HL-60 (cell line): Measurements from ENCODE around the gene CHCHD3.

ENCODE experiments used
- DNase-seq, 2 experiments: peaks; one replicate each; pipeline ENCODE4 v3.0.0-alpha.2; 2010 to 2020; ENCODE audit warnings: low read depth in 1 of 2, low spot score in 1 of 2
- H3K27ac ChIP-seq: fragments of 250-450 bp; sonication (Bioruptor Pico); replicated peaks from 2 replicates; pipeline ENCODE4 v1.5.1; 2020; ENCODE audit warnings: mild to moderate bottlenecking, moderate library complexity
- H3K27me3 ChIP-seq: fragments of 250-450 bp; sonication (Bioruptor Pico); 2 replicates; pipeline ENCODE4 v1.5.1; 2021; ENCODE audit warnings: mild to moderate bottlenecking, moderate library complexity; ENCODE audit not compliant: insufficient read depth, poor library complexity, severe bottlenecking
- H3K4me3 ChIP-seq: replicated peaks from 2 replicates; pipeline ENCODE4 v1.5.1; 2011; ENCODE audit warnings: mild to moderate bottlenecking, control low read depth, low read length; ENCODE audit not compliant: insufficient read depth
- CTCF ChIP-seq: IDR thresholded peaks from one replicate; pipeline ENCODE4 v1.5.1; 2011; ENCODE audit warnings: low read length, control low read depth, inconsistent platforms; ENCODE audit not compliant: insufficient read depth
- GABPA ChIP-seq: IDR thresholded peaks from 2 replicates; pipeline ENCODE4 v1.6.1; 2012; ENCODE audit warnings: low read depth
- POLR2AphosphoS5 ChIP-seq: IDR thresholded peaks from 2 replicates; pipeline ENCODE4 v1.6.1; 2012; ENCODE audit warnings: low read depth
- REST ChIP-seq: IDR thresholded peaks from 2 replicates; pipeline ENCODE4 v1.6.1; 2012; ENCODE audit warnings: low read depth; ENCODE audit not compliant: insufficient replicate concordance
- SPI1 ChIP-seq: IDR thresholded peaks from 2 replicates; pipeline ENCODE4 v1.6.1; 2012; ENCODE audit warnings: low read depth, mild to moderate bottlenecking, borderline replicate concordance

CHCHD3 gene

GRCh38 chr7:132997505-132997904 lies 84.4 kb downstream of the CHCHD3 start:
- TF ChIP-seq CTCF (no peak), GABPA (no peak), SPI1 (no peak)
- DNase-seq, result no peak
- H3K27me3 ChIP-seq, result no peaks in the 10 kb centered on the region
- no peak overlapping the region for H3K27ac ChIP-seq
- H3K4me3 ChIP-seq, result no peak overlapping the region

GRCh38 chr7:132996581-132997242 lies 85.2 kb downstream of the CHCHD3 start:
- DNase-seq, result no peak
- TF ChIP-seq REST (no peak), SPI1 (no peak), GABPA (no peak), POLR2AphosphoS5 (no peak), CTCF (no peak)
- Histone ChIP-seq H3K27ac (no peak overlapping the region), H3K27me3 (no peaks in the 10 kb centered on the region), H3K4me3 (no peak overlapping the region)

- TF ChIP-seq REST (no peak), POLR2AphosphoS5 (no peak), SPI1 (no peak), GABPA (no peak), CTCF (no peak)
- H3K4me3 ChIP-seq, result no peak overlapping the region
- no peak overlapping the region for H3K27ac ChIP-seq
- no peak for DNase-seq
- H3K27me3 ChIP-seq, result no peaks in the 10 kb centered on the region
These were observed 88.4 kb downstream of the CHCHD3 start for GRCh38 chr7:132993377-132994013.
